H1 (cell line): Measurements from ENCODE around the gene TNNT1. TPM values are rescaled to one million over a fixed set of nuclear protein-coding genes. Genes with fewer than 3 reads are reported as not detected.
A peak's percentile ranks its signal among the peaks of the same experiment; 100 is the strongest.

Experiments used
- JUND ChIP-seq: IDR thresholded peaks from 2 replicates; pipeline ENCODE4 v1.6.1; 2011; ENCODE audit warnings: mild to moderate bottlenecking, improper control_type of control experiment, low read length
- NANOG ChIP-seq: IDR thresholded peaks from 2 replicates; pipeline ENCODE4 v1.6.1; 2011; ENCODE audit warnings: low read length, low read depth, mild to moderate bottlenecking, inconsistent platforms; ENCODE audit not compliant: insufficient read depth, poor library complexity, severe bottlenecking
- POLR2AphosphoS5 ChIP-seq: IDR thresholded peaks from 2 replicates; pipeline ENCODE4 v1.6.1; 2011; ENCODE audit warnings: low read depth, low read length
- SIN3A ChIP-seq, 2 experiments: IDR thresholded peaks in 1 of 2; conservative IDR thresholded peaks in 1 of 2; 2 replicates each; pipeline ENCODE4 v1.6.1; 2011 to 2012; ENCODE audit warnings: low read length in 2 of 2, improper control_type of control experiment in 1 of 2, low read depth in 1 of 2, mild to moderate bottlenecking in 1 of 2
- SP4 ChIP-seq: IDR thresholded peaks from 2 replicates; pipeline ENCODE4 v1.6.1; 2012; ENCODE audit warnings: low read length, inconsistent platforms
- polyA plus RNA-seq, 7 experiments: library from polyadenylated mRNA; depleted of rRNA in 3 of 7; stranded (reverse) in 5 of 7; unstranded in 2 of 7; fragments of >200 nt in 5 of 7; fragments of 200-250 nt in 2 of 7; gene quantifications; 1 replicate in 5 of 7; 2 replicates in 1 of 7; 4 replicates in 1 of 7; pipeline versions ENCODE4 v1.2.1 to v1.2.3, GENCODE V29; 2011 to 2013; ENCODE audit warnings: missing spikeins in 2 of 7, mixed read lengths in 2 of 7
- total RNA-seq: library from RNA; stranded (reverse); fragmentation: NEBNext Ultra II Directional; extraction: Animal tissue kit (Norgen Biotek cat#: 25700); gene quantifications from 2 replicates; pipeline ENCODE4 v1.2.1, GENCODE V29; 2021

Gene TNNT1
- total and polyA plus RNA-seq, 2 of the 8 experiments (the other 6 are each of a cell fraction or from before 2014, with no cell fraction given) = 69.6 to 107 TPM

DNA sequence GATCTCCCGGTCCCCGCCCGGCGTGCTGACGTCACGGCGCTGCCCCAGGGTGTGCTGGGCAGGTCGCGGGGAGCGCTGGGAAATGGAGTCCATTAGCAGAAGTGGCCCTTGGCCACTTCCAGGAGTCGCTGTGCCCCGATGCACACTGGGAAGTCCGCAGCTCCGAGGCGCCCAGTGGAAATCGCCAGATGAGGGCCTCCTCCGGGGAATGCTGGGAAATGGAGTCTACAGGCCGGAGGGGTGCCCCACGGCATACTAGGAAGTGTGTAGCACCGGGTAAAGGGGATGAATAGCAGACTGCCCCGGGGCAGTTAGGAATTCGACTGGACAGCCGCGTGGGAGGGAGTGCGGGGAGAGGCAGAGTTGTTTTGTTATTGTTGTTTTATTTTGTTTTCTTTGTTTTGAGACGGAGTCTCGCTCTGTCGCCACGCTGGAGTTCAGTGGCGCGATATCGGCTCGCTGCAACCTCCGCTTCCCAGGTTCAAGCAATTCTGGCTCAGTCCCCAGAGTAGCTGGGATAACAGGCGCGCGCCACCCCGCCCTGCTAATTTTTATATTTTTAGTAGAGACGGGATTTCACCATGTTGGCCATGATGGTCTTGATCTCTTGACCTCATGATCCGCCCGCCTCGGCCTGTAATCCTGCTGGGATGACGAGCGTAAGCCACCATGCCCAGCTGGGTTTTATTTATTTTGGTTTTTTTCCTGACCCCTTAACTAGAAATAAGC, 31.2 kb downstream of the TNNT1 start (continued):
- TF ChIP-seq SP4 = 0 out of 2 replicates have a peak, but pooled peaks have one; percentile 34
- TF ChIP-seq JUND = peak; percentile 30; the same call in 1 of the 2 replicates
- peak; percentile 26 for TF ChIP-seq NANOG
- peak; percentile 10 to 23; a peak in 1 of 4 replicates for TF ChIP-seq SIN3A (conservative IDR thresholded peaks at IDR 0.05 in 1 of 2, IDR thresholded peaks at IDR 0.05 in 1 of 2; ENCODE audit: low read depth in 1 of 2, low read length in 2 of 2)
- 0 out of 2 replicates have a peak, but pooled peaks have one; percentile 21 for TF ChIP-seq POLR2AphosphoS5
